ENCODE results near the gene CHST13. TPM values are rescaled to one million over a fixed set of nuclear protein-coding genes. Genes with fewer than 3 reads are reported as not detected.
A peak's percentile ranks its signal among the peaks of the same experiment; 100 is the strongest.

The CHST13 gene
- total RNA-seq, 1 donor from 2014 or later, result 0.60 TPM

GRCh38 chr3:126501054-126501453 is 22.9 kb upstream of the CHST13 start:
- DNase-seq (ENCODE audit: missing footprints) (peak; percentile 40), ATAC-seq (no peak)
- intact Hi-C loops (cut with DNase I), result no loop called here

GRCh38 chr3:126501736-126502135 is 22.2 kb upstream of the CHST13 start:
- ATAC-seq (peak; percentile 73), DNase-seq (ENCODE audit: missing footprints) (peak; percentile 34)
- intact Hi-C loops (cut with DNase I), result no loop called here

- no peak for DNase-seq (ENCODE audit: missing footprints)
- ATAC-seq, result no peak
- intact Hi-C loops (cut with DNase I), result no loop called here
These were observed 21.3 kb upstream of the CHST13 start for GRCh38 chr3:126502656-126503055.

- intact Hi-C loops (cut with DNase I), result no loop called here
- DNase-seq (ENCODE audit: missing footprints), result peak; percentile 33
These were observed 20.3 kb upstream of the CHST13 start for GRCh38 chr3:126503701-126504100.

GRCh38 chr3:126507886-126508285 is 16.1 kb upstream of the CHST13 start:
- ATAC-seq, result no peak

More at GRCh38 chr3:126503701-126504100, 20.3 kb upstream of the CHST13 start:
- no peak for ATAC-seq

GRCh38 chr3:126508564-126508964 is 15.4 kb upstream of the CHST13 start:
- no peak for ATAC-seq
- no peak for DNase-seq (ENCODE audit: missing footprints)
- intact Hi-C loops (cut with DNase I), result no loop called here

More at GRCh38 chr3:126507886-126508285, 16.1 kb upstream of the CHST13 start:
- intact Hi-C loops (cut with DNase I), result no loop called here
- DNase-seq (ENCODE audit: missing footprints), result peak; percentile 52

- ATAC-seq (no peak), DNase-seq (ENCODE audit: missing footprints) (no peak)
- intact Hi-C loops (cut with DNase I), result no loop called here
These were observed 14.2 kb upstream of the CHST13 start for GRCh38 chr3:126509597-126510307.

GRCh38 chr3:126510308-126510910 is 13.5 kb upstream of the CHST13 start:
- no peak for ATAC-seq
- peak; percentile 32 for DNase-seq (ENCODE audit: missing footprints)
- intact Hi-C loops (cut with DNase I), result no loop called here

GRCh38 chr3:126511291-126511690 is 12.7 kb upstream of the CHST13 start:
- ATAC-seq (no peak), DNase-seq (ENCODE audit: missing footprints) (peak; percentile 15)
- intact Hi-C loops (cut with DNase I), result no loop called here

- peak; percentile 31 for DNase-seq (ENCODE audit: missing footprints)
- intact Hi-C loops (cut with DNase I), result no loop called here
These were observed 11.9 kb upstream of the CHST13 start for GRCh38 chr3:126512026-126512425.

GRCh38 chr3:126512916-126513650 is 10.9 kb upstream of the CHST13 start:
- DNase-seq (ENCODE audit: missing footprints) (peak; percentile 33), ATAC-seq (peak; percentile 14)
- intact Hi-C loops (cut with DNase I), result no loop called here

More at GRCh38 chr3:126512026-126512425, 11.9 kb upstream of the CHST13 start:
- no peak for ATAC-seq

GRCh38 chr3:126514161-126514560 is 9.8 kb upstream of the CHST13 start:
- intact Hi-C loops (cut with DNase I), result no loop called here
- DNase-seq (ENCODE audit: missing footprints) (peak; percentile 64), ATAC-seq (no peak)

GRCh38 chr3:126515066-126515706 is 8.8 kb upstream of the CHST13 start:
- intact Hi-C loops (cut with DNase I), result no loop called here
- no peak for ATAC-seq
- peak; percentile 35 for DNase-seq (ENCODE audit: missing footprints)

- ATAC-seq (no peak), DNase-seq (ENCODE audit: missing footprints) (peak; percentile 18)
These were observed 7.6 kb upstream of the CHST13 start for GRCh38 chr3:126516152-126516935.

GRCh38 chr3:126516936-126517290 is 7.0 kb upstream of the CHST13 start:
- DNase-seq (ENCODE audit: missing footprints) (peak; percentile 4), ATAC-seq (no peak)
- intact Hi-C loops (cut with DNase I), result no loop called here

More at GRCh38 chr3:126516152-126516935, 7.6 kb upstream of the CHST13 start:
- intact Hi-C loops (cut with DNase I), result no loop called here

- DNase-seq (ENCODE audit: missing footprints), result peak; percentile 61
- ATAC-seq, result no peak
- intact Hi-C loops (cut with DNase I), result no loop called here
These were observed 6.5 kb upstream of the CHST13 start, which contains the start of gene UROC1 for GRCh38 chr3:126517291-126517951. TSS of gene UROC1 (minus strand) at chr3:126517773. CDS start at chr3:126517719, 54 bp downstream.

GRCh38 chr3:126517986-126518778 is 5.8 kb upstream of the CHST13 start:
- ATAC-seq (peak; percentile 8), DNase-seq (ENCODE audit: missing footprints) (no peak)

More at GRCh38 chr3:126517986-126518778, 5.8 kb upstream of the CHST13 start:
- intact Hi-C loops (cut with DNase I), result no loop called here
